ENCODE results near the gene GID4. TPM values are rescaled to one million over a fixed set of nuclear protein-coding genes. Genes with fewer than 3 reads are reported as not detected.

The GID4 gene
- total and polyA plus RNA-seq, 9 of the 15 experiments (the other 6 are each of a cell fraction or from before 2014, with no cell fraction given) = 1.2 to 6.4 (median 3.7) TPM

DNA sequence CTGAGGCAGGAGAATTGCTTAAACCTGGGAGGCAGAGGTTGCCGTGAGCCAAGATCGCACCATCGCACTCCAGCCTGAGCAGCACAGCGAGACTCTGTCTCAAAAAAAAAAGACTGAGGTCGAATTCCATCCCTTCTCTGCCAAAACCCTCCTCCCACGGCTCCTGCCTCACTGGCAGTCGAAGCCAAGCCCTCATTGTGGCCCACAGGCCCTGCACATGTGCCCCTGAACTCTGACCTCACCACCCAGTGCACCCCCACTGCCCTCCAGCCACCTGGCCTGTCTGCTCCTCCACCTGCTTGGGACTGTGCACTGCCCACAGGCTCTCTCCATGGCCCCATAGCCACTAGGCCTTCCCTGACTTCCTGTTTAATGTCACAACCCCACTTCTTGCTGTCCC, 76.3 kb downstream of the GID4 start:
- H3K36me3 ChIP-seq (ENCODE audit: control insufficient read depth, insufficient read depth, low read length) = no peaks in the 10 kb centered on the region
- no peaks in the 10 kb centered on the region for H3K27me3 ChIP-seq (ENCODE audit: control insufficient read depth in 2 of 2, insufficient read depth in 2 of 2, low read length in 2 of 2)
- no peak for DNase-seq (ENCODE audit: extremely low read depth in 1 of 4, low spot score in 3 of 4)
- H3K4me2 ChIP-seq (ENCODE audit: insufficient read depth, low read length) = no peak overlapping the region
- no peak for ATAC-seq
- H2AFZ ChIP-seq (ENCODE audit: low read depth, low read length) = no peak overlapping the region
- no peaks in the 10 kb centered on the region for H4K20me1 ChIP-seq (replicated peaks; ENCODE audit: control insufficient read depth, insufficient read depth, low read length)
- BruUV-seq (replicated peaks) = no TSS peak
- H3K9me1 ChIP-seq (ENCODE audit: control insufficient read depth, insufficient read depth, low read length) = no peaks in the 10 kb centered on the region
- H3K4me3 ChIP-seq = no peak overlapping the region
- H3K27ac ChIP-seq (ENCODE audit: extremely low read depth, low read depth, low read length) = no peak overlapping the region
- H3K79me2 ChIP-seq (ENCODE audit: control insufficient read depth, insufficient read depth, low read length) = no peaks in the 10 kb centered on the region
- FAIRE-seq = no peak
- WGBS (ENCODE audit: insufficient coverage, low coverage, missing lambda C conversion rate) = 50% methylated on average over 4 of the region's 7 CpGs
- no peaks in the 10 kb centered on the region for H3K9me3 ChIP-seq (replicated peaks; ENCODE audit: control insufficient read depth, insufficient read depth, low read depth, low read length)
- intact Hi-C loops (cut with micrococcal nuclease) = no loop called here
- in situ Hi-C loops (cut with MboI) = no loop called here
- TF ChIP-seq THRA (IDR thresholded peaks at IDR 0.05) = no peak
- no peak for TF ChIP-seq ZFP1 (CRISPR knock-in tag; IDR thresholded peaks at IDR 0.05)
- TF ChIP-seq POLR2AphosphoS2 (IDR thresholded peaks at IDR 0.05; ENCODE audit: low read length) = no peak
- no peak for TF ChIP-seq NELFE (IDR thresholded peaks at IDR 0.05; ENCODE audit: insufficient read depth, insufficient read length)
- TF ChIP-seq ELF2 (CRISPR knock-in tag; IDR thresholded peaks at IDR 0.05) = no peak
- TF ChIP-seq RNF219 (CRISPR knock-in tag; IDR thresholded peaks at IDR 0.05) = no peak
- no peak for TF ChIP-seq UBTF (IDR thresholded peaks at IDR 0.05; ENCODE audit: borderline replicate concordance in 1 of 2, low read depth in 2 of 2, low read length in 2 of 2)
- no peak for TF ChIP-seq L3MBTL2 (IDR thresholded peaks at IDR 0.05)
- no peak for TF ChIP-seq HOXB6 (CRISPR knock-in tag; IDR thresholded peaks at IDR 0.05; ENCODE audit: borderline replicate concordance)
- no peak for TF ChIP-seq MAFF (IDR thresholded peaks at IDR 0.05; ENCODE audit: low read length)
- no peak for TF ChIP-seq HDAC3 (IDR thresholded peaks at IDR 0.05; ENCODE audit: borderline replicate concordance, partially characterized antibody)
- no peak for TF ChIP-seq ZNF707 (CRISPR knock-in tag; conservative IDR thresholded peaks at IDR 0.05)
- TF ChIP-seq NR2C2 (CRISPR knock-in tag; IDR thresholded peaks at IDR 0.05) = no peak
- no peak for TF ChIP-seq NR2C2 (tag; IDR thresholded peaks at IDR 0.05)
- H3K9ac ChIP-seq (ENCODE audit: insufficient read depth in 1 of 2, low read depth in 2 of 2, low read length in 2 of 2) = peak overlapping the region in 1 of 2 experiments; percentile 45; a peak in 1 of 4 replicates
- ChIA-PET CTCF (ENCODE audit: low intra/inter-chr PET ratio) (no interaction called here), POLR2A (no interaction called here)
- peaks cover 0 to 3% of the 10 kb centered on the region in 2 experiments; a peak in 1 of 5 replicates for H3K4me1 ChIP-seq (replicated peaks in 1 of 2; ENCODE audit: control insufficient read depth in 2 of 2, insufficient read depth in 2 of 2, low read length in 2 of 2)
